GM12878 (cell line): Measurements from ENCODE around the gene OR2T12. TPM values are rescaled to one million over a fixed set of nuclear protein-coding genes. Genes with fewer than 3 reads are reported as not detected.

Experiments used
- ATAC-seq: fragments of 200-7000 bp; cut with Tn5 transposase; 3 replicates; pipeline ENCODE4 v1.9.1; 2020; ENCODE audit warnings: mild to moderate bottlenecking, moderate library complexity
- BruUV-seq: library from RNA; stranded (reverse); fragments of 400-500 nt; replicated peaks from 2 replicates; lab custom pipeline; 2021; lab: Mats Ljungman, UMichigan
- CTCF ChIA-PET: fragments of 300-600 bp; sonication (Branson Sonifier 250); formaldehyde crosslinking; extraction: SDS; loops from one replicate; lab custom pipeline; 2021; ENCODE audit warnings: inconsistent platforms; lab: Yijun Ruan, JAX
- POLR2A ChIA-PET: fragments of 350-600 bp; formaldehyde crosslinking; extraction: SDS; loops from one replicate; lab custom pipeline; 2021; ENCODE audit warnings: inconsistent platforms; lab: Charles Lee
- RAD21 ChIA-PET: fragments of 300-600 bp; sonication (Branson Sonifier 250); formaldehyde crosslinking; loops from one replicate; lab custom pipeline; 2023; ENCODE audit warnings: antibody characterized with exemption; ENCODE audit not compliant: unreplicated experiment; lab: Charles Lee
- SMC1A ChIA-PET: fragments of 300-600 bp; sonication (Branson Sonifier 250); formaldehyde crosslinking; loops from one replicate; lab custom pipeline; 2023; ENCODE audit not compliant: unreplicated experiment, uncharacterized antibody; lab: Charles Lee
- DNase-seq: peaks from one replicate; pipeline ENCODE4 v3.0.0-alpha.2; 2011; ENCODE audit warnings: low read depth, low spot score
- FAIRE-seq: peaks from 3 replicates; lab custom pipeline; 2011; peaks lifted over from hg19 to GRCh38; lab: Jason Lieb, UNC
- H2AFZ ChIP-seq: 2 replicates; pipeline ENCODE4 v1.6.0; 2011; ENCODE audit warnings: low read depth, low read length, control low read depth; ENCODE audit not compliant: control insufficient read depth
- H3K27ac ChIP-seq: 2 replicates; pipeline ENCODE4 v1.5.1; 2011; ENCODE audit warnings: control low read depth; ENCODE audit not compliant: control insufficient read depth, insufficient read depth
- H3K27me3 ChIP-seq, 2 experiments: replicated peaks in 1 of 2; 2 replicates each; pipeline versions ENCODE4 v1.6.0 to v1.6.1; 2011; ENCODE audit warnings: low read length in 1 of 2; ENCODE audit not compliant: control insufficient read depth in 2 of 2, insufficient read depth in 2 of 2
- H3K36me3 ChIP-seq, 2 experiments: 2 replicates each; pipeline ENCODE4 v1.5.1; 2011; ENCODE audit warnings: low read length in 1 of 2; ENCODE audit not compliant: control insufficient read depth in 2 of 2, insufficient read depth in 2 of 2
- H3K4me1 ChIP-seq: 2 replicates; pipeline ENCODE4 v1.6.1; 2011; ENCODE audit warnings: mild to moderate bottlenecking, low read length, moderate library complexity, mixed read lengths; ENCODE audit not compliant: control insufficient read depth, insufficient read depth
- H3K4me2 ChIP-seq: 2 replicates; pipeline ENCODE4 v1.6.0; 2011; ENCODE audit warnings: control low read depth; ENCODE audit not compliant: control insufficient read depth, insufficient read depth
- H3K4me3 ChIP-seq: fragments of 200-600 bp; sonication (generic); 2 replicates; pipeline ENCODE4 v1.5.1; 2016
- H3K79me2 ChIP-seq: 2 replicates; pipeline ENCODE4 v1.6.0; 2011; ENCODE audit warnings: low read length; ENCODE audit not compliant: control insufficient read depth, insufficient read depth
- H3K9ac ChIP-seq: 2 replicates; pipeline ENCODE4 v1.8.0; 2011; ENCODE audit warnings: low read length, control low read depth, mixed read lengths; ENCODE audit not compliant: control insufficient read depth, insufficient read depth
- H3K9me3 ChIP-seq: replicated peaks from 3 replicates; pipeline ENCODE4 v1.5.1; 2011; ENCODE audit warnings: mild to moderate bottlenecking, low read length; ENCODE audit not compliant: control insufficient read depth, insufficient read depth
- H4K20me1 ChIP-seq: 2 replicates; pipeline ENCODE4 v1.6.0; 2011; ENCODE audit not compliant: control insufficient read depth, insufficient read depth
- BMI1 ChIP-seq: fragments of 450-650 bp; IDR thresholded peaks from 2 replicates; pipeline ENCODE4 v1.6.1; 2016; ENCODE audit warnings: mild to moderate bottlenecking, moderate library complexity, borderline replicate concordance
- DPF2 ChIP-seq: fragments of 450-650 bp; IDR thresholded peaks from 2 replicates; pipeline ENCODE4 v1.6.1; 2017; ENCODE audit warnings: mild to moderate bottlenecking
- EGR1 ChIP-seq, 2 experiments: IDR thresholded peaks; 1 replicate in 1 of 2; 2 replicates in 1 of 2; pipeline ENCODE4 v1.6.1; 2011 to 2012; ENCODE audit warnings: low read depth in 2 of 2, low read length in 2 of 2, borderline replicate concordance in 1 of 2, mild to moderate bottlenecking in 1 of 2, moderate library complexity in 1 of 2
- FOXM1 ChIP-seq: IDR thresholded peaks from 2 replicates; pipeline ENCODE4 v1.6.1; 2012; ENCODE audit warnings: low read depth, mild to moderate bottlenecking, inconsistent platforms, low read length, moderate library complexity
- HDAC6 ChIP-seq: fragments of 200-600 bp; sonication (generic); IDR thresholded peaks from one replicate; pipeline ENCODE4 v1.8.0; 2017; ENCODE audit warnings: antibody characterized with exemption; ENCODE audit not compliant: unreplicated experiment
- IRF4 ChIP-seq: IDR thresholded peaks from 2 replicates; pipeline ENCODE4 v1.6.1; 2011; ENCODE audit warnings: low read depth, low read length
- MTA2 ChIP-seq: fragments of 450-650 bp; IDR thresholded peaks from 2 replicates; pipeline ENCODE4 v1.6.1; 2016; ENCODE audit warnings: low read depth, mild to moderate bottlenecking, moderate library complexity
- NR2C2 ChIP-seq: IDR thresholded peaks from 2 replicates; pipeline ENCODE4 v1.6.1; 2011; ENCODE audit warnings: borderline replicate concordance, low read depth; ENCODE audit not compliant: control insufficient read depth, insufficient read length
- POLR2A ChIP-seq: IDR thresholded peaks from 2 replicates; pipeline ENCODE4 v1.6.1; 2011; ENCODE audit warnings: low read depth, mild to moderate bottlenecking, low read length
- SMAD1 ChIP-seq: fragments of 450-650 bp; IDR thresholded peaks from 2 replicates; pipeline ENCODE4 v1.6.1; 2018; ENCODE audit warnings: mild to moderate bottlenecking, low read depth; ENCODE audit not compliant: partially characterized antibody
- ZBED1 ChIP-seq: IDR thresholded peaks from 2 replicates; pipeline ENCODE4 v1.6.1; 2016; ENCODE audit warnings: borderline replicate concordance
- WGBS: methylation state at CpG from one replicate; pipeline ENCODE4 v1.1.6; 2016; ENCODE audit warnings: low lambda C conversion rate; ENCODE audit not compliant: insufficient replicate concordance, insufficient coverage; ENCODE audit errors: missing lambda C conversion rate; 5-methylcytosine and 5-hydroxymethylcytosine counted together
- in situ Hi-C: fragments of 300-500 bp; cut with MboI; formaldehyde crosslinking; loops from 9 replicates; pipeline ENCODE4 v1.14.3; 2018; ENCODE audit warnings: mixed read lengths
- intact Hi-C: fragments of 100-400 bp; cut with micrococcal nuclease; formaldehyde crosslinking; loops from one replicate; pipeline ENCODE4 v1.14.2; 2022; ENCODE audit not compliant: unreplicated experiment
- polyA plus RNA-seq, 11 experiments: library from polyadenylated mRNA; depleted of rRNA in 4 of 11; unstranded in 6 of 11; stranded (reverse) in 5 of 11; fragments of >200 nt; fragmentation: Nextera tagmentation in 4 of 11; fragmentation: Illumina TruSeq in 1 of 11; extraction: Ambion mirVana in 4 of 11; extraction: Trizol in 1 of 11; gene quantifications; 1 replicate in 1 of 11; 2 replicates in 10 of 11; pipeline versions ENCODE4 v1.2.1 to v1.2.3, GENCODE V29; 2011 to 2016; ENCODE audit warnings: inconsistent platforms in 2 of 11, missing spikeins in 2 of 11, low read depth in 1 of 11
- total RNA-seq, 4 experiments: library from RNA; depleted of rRNA in 3 of 4; stranded (reverse); fragments of >200 nt in 3 of 4; fragmentation: Illumina TruSeq in 1 of 4; extraction: Trizol in 1 of 4; gene quantifications; 2 replicates each; pipeline versions ENCODE4 v1.2.1 to v1.2.3, GENCODE V29; 2013 to 2021
- TF ChIP-seq, protein P1 (sequence below): IDR thresholded peaks from 2 replicates; pipeline ENCODE4 v1.6.1; 2012; ENCODE audit warnings: low read depth, low read length, improper control_type of control experiment
- TF ChIP-seq, protein P2 (sequence below): fragments of 450-650 bp; formaldehyde crosslinking; IDR thresholded peaks from 2 replicates; pipeline ENCODE4 v1.5.0; 2022; ENCODE audit warnings: mild to moderate bottlenecking, missing genetic modification characterization
- TF ChIP-seq, protein P3 (sequence below): fragments of 450-650 bp; IDR thresholded peaks from 2 replicates; pipeline ENCODE4 v1.6.1; 2017; ENCODE audit warnings: low read depth, mild to moderate bottlenecking, moderate library complexity
- TF ChIP-seq, protein P4 (sequence below): fragments of 450-650 bp; IDR thresholded peaks from 2 replicates; pipeline ENCODE4 v1.6.1; 2017; ENCODE audit warnings: borderline replicate concordance
- TF ChIP-seq, protein P5 (sequence below): IDR thresholded peaks from 2 replicates; pipeline ENCODE4 v1.6.1; 2011; ENCODE audit warnings: borderline replicate concordance, low read depth, mild to moderate bottlenecking, moderate library complexity, low read length; ENCODE audit not compliant: insufficient read depth, poor library complexity, severe bottlenecking

Gene OR2T12
- total and polyA plus RNA-seq, 10 of the 15 experiments (the other 5 are each of a cell fraction or from before 2014, with no cell fraction given): not detected

DNA sequence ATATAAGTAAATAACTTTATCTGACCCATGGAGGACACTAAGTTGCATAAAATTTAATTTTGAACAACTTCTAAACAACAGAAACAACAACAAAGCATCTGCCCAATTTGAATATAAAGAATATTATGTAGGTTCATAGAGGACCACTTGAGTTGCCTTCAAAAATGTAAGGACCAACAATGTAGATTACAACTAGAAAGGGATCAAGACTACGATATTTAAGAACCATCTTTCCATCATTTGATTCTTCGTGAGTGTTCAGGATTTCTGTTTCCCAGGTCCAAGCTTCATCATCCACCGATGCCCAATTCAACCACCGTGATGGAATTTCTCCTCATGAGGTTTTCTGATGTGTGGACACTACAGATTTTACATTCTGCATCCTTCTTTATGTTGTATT lies 45.3 kb upstream of the OR2T12 start, which contains the start of gene OR14C36:
OR14C36 (plus strand) TSS at position 301 of the 400 bp plus-strand sequence; CDS start at position 301, 0 bp downstream.
- Histone ChIP-seq H3K79me2 (no peaks in the 10 kb centered on the region), H3K4me3 (no peak within 1 kb of the TSS), H3K9ac (no peak within 1 kb of the TSS), H3K4me1 (no peaks in the 10 kb centered on the region), H3K4me2 (no peak within 1 kb of the TSS), H3K9me3 (no peaks in the 10 kb centered on the region), H3K36me3 (no peaks in the 10 kb centered on the region), H3K27ac (no peak within 1 kb of the TSS), H2AFZ (no peak within 1 kb of the TSS), H4K20me1 (no peaks in the 10 kb centered on the region), H3K27me3 (no peaks in the 10 kb centered on the region)
- no peak for TF ChIP-seq IRF4
- TF ChIP-seq, protein P1, sequence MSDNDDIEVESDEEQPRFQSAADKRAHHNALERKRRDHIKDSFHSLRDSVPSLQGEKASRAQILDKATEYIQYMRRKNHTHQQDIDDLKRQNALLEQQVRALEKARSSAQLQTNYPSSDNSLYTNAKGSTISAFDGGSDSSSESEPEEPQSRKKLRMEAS: no peak
- TF ChIP-seq MTA2: no peak
- TF ChIP-seq POLR2A: no peak
- TF ChIP-seq ZBED1: no peak
- TF ChIP-seq, protein P2, sequence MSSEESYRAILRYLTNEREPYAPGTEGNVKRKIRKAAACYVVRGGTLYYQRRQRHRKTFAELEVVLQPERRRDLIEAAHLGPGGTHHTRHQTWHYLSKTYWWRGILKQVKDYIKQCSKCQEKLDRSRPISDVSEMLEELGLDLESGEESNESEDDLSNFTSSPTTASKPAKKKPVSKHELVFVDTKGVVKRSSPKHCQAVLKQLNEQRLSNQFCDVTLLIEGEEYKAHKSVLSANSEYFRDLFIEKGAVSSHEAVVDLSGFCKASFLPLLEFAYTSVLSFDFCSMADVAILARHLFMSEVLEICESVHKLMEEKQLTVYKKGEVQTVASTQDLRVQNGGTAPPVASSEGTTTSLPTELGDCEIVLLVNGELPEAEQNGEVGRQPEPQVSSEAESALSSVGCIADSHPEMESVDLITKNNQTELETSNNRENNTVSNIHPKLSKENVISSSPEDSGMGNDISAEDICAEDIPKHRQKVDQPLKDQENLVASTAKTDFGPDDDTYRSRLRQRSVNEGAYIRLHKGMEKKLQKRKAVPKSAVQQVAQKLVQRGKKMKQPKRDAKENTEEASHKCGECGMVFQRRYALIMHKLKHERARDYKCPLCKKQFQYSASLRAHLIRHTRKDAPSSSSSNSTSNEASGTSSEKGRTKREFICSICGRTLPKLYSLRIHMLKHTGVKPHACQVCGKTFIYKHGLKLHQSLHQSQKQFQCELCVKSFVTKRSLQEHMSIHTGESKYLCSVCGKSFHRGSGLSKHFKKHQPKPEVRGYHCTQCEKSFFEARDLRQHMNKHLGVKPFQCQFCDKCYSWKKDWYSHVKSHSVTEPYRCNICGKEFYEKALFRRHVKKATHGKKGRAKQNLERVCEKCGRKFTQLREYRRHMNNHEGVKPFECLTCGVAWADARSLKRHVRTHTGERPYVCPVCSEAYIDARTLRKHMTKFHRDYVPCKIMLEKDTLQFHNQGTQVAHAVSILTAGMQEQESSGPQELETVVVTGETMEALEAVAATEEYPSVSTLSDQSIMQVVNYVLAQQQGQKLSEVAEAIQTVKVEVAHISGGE (CRISPR knock-in tag): no peak
- no peak for TF ChIP-seq NR2C2
- no peak for TF ChIP-seq EGR1 (IDR thresholded peaks at IDR 0.05; ENCODE audit: borderline replicate concordance in 1 of 2, low read depth in 2 of 2, low read length in 2 of 2)
- TF ChIP-seq BMI1: no peak
- TF ChIP-seq, protein P3, sequence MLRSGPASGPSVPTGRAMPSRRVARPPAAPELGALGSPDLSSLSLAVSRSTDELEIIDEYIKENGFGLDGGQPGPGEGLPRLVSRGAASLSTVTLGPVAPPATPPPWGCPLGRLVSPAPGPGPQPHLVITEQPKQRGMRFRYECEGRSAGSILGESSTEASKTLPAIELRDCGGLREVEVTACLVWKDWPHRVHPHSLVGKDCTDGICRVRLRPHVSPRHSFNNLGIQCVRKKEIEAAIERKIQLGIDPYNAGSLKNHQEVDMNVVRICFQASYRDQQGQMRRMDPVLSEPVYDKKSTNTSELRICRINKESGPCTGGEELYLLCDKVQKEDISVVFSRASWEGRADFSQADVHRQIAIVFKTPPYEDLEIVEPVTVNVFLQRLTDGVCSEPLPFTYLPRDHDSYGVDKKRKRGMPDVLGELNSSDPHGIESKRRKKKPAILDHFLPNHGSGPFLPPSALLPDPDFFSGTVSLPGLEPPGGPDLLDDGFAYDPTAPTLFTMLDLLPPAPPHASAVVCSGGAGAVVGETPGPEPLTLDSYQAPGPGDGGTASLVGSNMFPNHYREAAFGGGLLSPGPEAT: no peak
- no peak for TF ChIP-seq SMAD1
- TF ChIP-seq, protein P4, sequence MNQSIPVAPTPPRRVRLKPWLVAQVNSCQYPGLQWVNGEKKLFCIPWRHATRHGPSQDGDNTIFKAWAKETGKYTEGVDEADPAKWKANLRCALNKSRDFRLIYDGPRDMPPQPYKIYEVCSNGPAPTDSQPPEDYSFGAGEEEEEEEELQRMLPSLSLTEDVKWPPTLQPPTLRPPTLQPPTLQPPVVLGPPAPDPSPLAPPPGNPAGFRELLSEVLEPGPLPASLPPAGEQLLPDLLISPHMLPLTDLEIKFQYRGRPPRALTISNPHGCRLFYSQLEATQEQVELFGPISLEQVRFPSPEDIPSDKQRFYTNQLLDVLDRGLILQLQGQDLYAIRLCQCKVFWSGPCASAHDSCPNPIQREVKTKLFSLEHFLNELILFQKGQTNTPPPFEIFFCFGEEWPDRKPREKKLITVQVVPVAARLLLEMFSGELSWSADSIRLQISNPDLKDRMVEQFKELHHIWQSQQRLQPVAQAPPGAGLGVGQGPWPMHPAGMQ: no peak
- no peak for TF ChIP-seq FOXM1
- TF ChIP-seq, protein P5, sequence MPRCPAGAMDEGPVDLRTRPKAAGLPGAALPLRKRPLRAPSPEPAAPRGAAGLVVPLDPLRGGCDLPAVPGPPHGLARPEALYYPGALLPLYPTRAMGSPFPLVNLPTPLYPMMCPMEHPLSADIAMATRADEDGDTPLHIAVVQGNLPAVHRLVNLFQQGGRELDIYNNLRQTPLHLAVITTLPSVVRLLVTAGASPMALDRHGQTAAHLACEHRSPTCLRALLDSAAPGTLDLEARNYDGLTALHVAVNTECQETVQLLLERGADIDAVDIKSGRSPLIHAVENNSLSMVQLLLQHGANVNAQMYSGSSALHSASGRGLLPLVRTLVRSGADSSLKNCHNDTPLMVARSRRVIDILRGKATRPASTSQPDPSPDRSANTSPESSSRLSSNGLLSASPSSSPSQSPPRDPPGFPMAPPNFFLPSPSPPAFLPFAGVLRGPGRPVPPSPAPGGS: no peak
- no peak for TF ChIP-seq DPF2
- no peak for TF ChIP-seq HDAC6
- intact Hi-C loops (no loop called here), in situ Hi-C loops (no loop called here)
- WGBS: 13% methylated on average over 4 of the region's 4 CpGs
- ATAC-seq: no peak
- no TSS peak for BruUV-seq
- SMC1A ChIA-PET: no interaction called here
- CTCF ChIA-PET: no interaction called here
- no peak for DNase-seq
- no peak for FAIRE-seq
- POLR2A ChIA-PET: no interaction called here
- RAD21 ChIA-PET: no interaction called here
